Measurements from ENCODE around the gene MPST.

Gene MPST

DNA sequence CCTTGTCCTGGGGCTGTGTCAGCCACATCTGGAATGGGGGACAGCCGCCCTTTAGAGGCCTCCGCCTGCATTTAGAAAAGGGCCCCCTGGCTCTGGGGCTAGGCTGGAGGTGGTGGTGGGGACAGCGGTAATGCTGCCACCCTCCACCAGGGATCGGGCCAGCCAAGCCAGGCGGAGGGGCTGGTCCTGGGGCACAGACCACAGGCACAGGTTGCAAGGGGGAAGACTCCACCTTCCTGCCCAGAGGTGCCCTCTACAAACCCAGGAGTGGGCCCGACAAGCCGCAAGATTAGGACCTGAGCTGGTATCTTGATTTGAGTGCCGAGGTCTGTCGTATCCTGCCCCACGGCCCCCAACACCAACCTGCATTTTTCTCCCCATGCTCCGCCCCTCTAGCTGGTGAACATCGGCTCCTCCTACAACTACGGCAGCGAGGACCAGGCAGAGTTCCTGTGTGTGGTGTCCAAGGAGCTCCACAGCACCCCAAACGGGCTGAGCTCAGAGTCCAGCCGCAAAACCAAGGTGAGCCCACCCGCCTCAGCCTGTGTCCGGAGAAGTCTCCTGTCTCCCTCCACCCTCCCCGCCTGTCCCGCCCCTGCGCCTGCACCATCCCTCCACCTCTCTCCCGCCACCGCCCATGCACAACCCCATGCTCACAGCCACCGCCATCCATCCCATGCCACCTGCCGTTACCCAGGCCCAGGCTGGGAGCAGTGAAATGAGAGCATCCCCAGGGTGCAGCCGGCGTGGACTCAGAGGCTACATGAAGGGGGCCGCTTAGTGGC is 39.6 kb downstream of the MPST start:
- DNase-seq = no peak
- Mint-ChIP-seq H3K27ac (no peak overlapping the region), H3K27me3 (no peaks in the 10 kb centered on the region), H3K9me3 (no peaks in the 10 kb centered on the region), H3K4me1 (peaks cover 50% of the 10 kb centered on the region), H3K4me3 (no peak overlapping the region)
- no peak for ATAC-seq

DNA sequence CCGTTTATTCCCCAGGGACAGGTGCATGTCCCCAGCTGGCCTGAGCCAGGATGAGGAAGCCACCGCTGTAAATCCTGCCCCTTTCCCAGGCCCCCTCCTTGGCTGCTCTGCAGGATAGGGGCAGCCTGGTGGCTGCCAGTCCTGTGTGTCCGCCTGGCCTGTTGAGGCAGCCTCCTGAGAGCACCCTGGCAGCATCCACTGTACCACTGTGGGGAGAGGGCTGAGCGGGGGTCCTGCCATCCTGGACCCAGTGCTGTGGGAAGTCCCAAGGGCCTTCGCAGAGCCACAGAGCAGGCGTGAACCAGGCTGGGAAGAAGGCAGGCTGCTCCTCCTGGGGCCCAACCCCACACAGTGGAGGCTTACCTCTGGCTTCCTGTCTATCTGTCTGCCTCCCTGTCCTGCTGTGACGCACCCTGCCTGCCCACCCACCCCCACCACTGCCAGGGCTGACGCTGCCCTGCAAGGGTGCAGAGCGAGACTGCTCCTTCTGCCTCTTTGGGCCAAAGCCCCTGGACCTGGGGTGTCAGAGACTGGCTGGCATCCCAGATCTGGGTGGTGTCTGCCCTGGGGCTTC is 40.4 kb downstream of the MPST start:
- H3K27me3 Mint-ChIP-seq = no peaks in the 10 kb centered on the region
- peak; percentile 31 for ATAC-seq
- H3K4me1 Mint-ChIP-seq = peaks cover 56% of the 10 kb centered on the region
- H3K4me3 Mint-ChIP-seq = peak overlapping the region in 1 of 2 donors; percentile 86
- H3K27ac Mint-ChIP-seq = no peak overlapping the region
- H3K9me3 Mint-ChIP-seq = no peaks in the 10 kb centered on the region
- DNase-seq = no peak

DNA sequence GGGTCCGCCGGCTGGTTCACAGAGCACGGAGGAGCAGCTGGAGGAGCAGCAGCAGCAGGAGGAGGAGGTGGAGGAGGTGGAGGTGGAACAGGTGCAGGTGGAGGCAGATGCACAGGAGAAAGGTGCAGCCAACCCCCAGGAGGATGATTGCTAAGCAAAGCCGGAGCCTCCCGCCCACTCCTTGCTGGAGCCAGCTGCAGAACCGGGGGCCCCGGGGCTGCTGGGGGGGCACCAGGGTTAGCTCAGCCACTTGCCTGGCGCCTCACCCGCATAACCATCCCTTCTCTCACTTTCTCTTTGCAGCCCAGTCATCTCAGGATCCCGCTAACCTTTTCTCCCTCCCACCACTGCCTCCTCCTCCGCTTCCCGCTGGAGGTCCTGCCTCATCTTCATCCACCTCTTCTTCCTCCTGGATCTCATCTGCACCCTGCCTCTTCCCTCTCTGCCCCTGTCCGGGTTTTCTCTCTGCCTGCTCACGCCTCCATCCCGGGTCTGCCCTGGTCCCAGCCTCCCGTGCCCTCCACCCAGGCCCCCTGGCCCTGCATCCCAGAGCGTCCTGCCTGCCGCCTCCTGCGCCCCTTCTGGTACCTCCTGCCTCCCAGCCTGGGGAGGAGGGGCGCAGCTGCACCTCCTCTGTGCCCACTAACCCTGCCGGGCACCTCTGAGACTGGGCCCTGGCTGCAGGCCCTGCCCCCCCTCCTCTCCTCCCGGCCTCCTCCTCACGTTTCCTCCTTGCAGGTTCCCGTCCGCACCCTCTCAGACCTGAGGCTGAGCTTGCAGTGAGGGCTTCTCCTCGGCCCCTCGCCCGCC is 41.5 kb downstream of the MPST start:
- ATAC-seq (peak; percentile 79), DNase-seq (peak; percentile 60 to 63)
- Mint-ChIP-seq H3K27ac (peak overlapping the region; percentile 69 to 95), H3K9me3 (no peaks in the 10 kb centered on the region), H3K27me3 (no peaks in the 10 kb centered on the region), H3K4me1 (peaks cover 55% of the 10 kb centered on the region), H3K4me3 (peak overlapping the region; percentile 56 to 86)

DNA sequence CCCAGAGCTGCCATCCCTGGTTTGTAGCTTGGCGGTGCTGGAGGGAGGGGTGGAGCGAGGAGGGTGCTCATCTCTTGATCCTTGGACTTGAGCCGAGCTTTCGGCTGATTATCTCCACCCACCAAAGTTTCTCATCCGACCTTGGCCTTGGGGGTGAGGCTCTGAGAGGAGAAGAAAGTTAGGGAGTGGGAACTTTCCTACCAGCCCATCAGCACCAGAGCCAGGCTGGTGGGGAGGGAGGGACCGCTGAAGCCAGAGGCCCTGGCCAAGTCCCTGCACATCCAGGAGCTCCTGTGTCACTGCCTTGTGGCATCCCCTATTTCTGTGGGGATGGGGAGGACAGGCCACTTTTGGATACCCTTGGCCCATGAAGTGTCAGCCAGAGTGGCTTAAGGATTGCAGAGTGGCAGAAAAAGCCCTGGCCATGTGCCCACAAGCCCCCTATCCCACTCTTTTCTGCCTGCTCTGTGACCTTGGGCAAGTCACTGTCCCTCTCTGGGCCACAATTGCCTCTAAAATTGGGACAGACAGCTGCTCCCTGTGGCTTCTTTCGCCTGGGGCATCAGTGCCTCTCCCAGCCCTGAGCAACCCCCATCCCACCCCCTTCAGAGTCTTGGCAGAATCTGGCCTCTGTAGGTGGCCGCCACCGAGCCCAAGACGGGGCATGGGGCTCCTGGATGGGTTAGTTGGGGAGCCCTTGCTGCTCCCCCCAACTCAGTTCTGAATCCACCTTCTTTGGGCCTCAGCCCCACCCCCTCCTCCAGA is 42.3 kb downstream of the MPST start:
- ATAC-seq = no peak
- no peak for DNase-seq
- H3K4me1 Mint-ChIP-seq = peaks cover 57% of the 10 kb centered on the region
- H3K27ac Mint-ChIP-seq = peak overlapping the region; percentile 69 to 74
- no peaks in the 10 kb centered on the region for H3K9me3 Mint-ChIP-seq
- H3K4me3 Mint-ChIP-seq = peak overlapping the region in 1 of 2 donors; percentile 52
- no peaks in the 10 kb centered on the region for H3K27me3 Mint-ChIP-seq

DNA sequence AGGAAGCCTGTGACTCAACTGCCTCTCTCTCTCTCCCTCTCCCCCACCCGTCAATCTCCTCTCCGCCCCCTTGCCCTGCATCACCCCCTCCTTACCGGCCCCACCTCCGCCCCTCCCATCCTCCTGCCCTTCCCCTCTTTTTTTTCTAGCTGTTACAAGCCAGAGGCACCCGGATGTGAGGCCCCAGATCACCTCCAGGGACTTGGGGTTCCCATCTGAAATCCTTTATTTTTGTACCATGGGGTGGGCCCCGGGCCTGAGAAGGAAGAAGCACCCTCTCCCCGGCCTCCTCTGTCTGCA is 42.8 kb downstream of the MPST start:
- ATAC-seq (no peak), DNase-seq (no peak)
- peaks cover 57% of the 10 kb centered on the region for H3K4me1 Mint-ChIP-seq
- no peak overlapping the region for H3K27ac Mint-ChIP-seq
- peak overlapping the region in 1 of 2 donors; percentile 31 for H3K4me3 Mint-ChIP-seq
- no peaks in the 10 kb centered on the region for H3K27me3 Mint-ChIP-seq
- H3K9me3 Mint-ChIP-seq = no peaks in the 10 kb centered on the region

DNA sequence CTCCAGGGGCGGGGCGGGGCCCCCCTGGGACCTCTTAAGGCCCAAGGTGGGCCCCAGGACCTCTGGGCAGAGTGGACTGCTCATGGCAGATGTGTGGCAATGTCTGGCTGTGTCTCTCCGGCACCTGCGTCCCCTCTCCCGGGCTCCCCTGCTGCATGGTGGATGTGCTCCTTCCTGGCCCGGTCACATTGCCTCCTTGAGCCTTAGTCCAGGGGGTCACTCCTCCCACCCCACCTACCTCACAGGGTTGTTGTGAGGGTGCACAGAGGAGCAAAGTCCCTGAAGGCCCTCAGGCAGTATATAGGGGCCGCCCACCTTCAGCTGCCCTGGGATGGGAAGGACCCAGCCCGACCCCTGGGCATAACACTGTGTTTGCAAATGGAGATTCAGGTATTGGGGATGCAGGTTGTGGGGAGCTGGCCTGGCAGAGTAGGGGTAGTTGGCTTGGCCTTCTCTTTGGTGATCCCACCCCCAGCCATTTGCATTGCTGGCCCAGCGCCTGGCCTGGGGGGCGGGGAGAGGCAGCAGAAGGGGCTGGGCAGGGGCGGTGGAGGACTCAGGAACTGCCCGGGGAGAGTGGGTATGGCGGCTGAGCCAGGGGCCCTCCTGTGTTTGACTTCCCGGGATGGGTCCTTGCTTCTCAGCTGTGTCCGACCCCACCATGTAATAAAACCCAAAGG is 43.3 kb downstream of the MPST start:
- peaks cover 57% of the 10 kb centered on the region for H3K4me1 Mint-ChIP-seq
- ATAC-seq = no peak
- no peak for DNase-seq
- H3K27ac Mint-ChIP-seq = no peak overlapping the region
- no peaks in the 10 kb centered on the region for H3K27me3 Mint-ChIP-seq
- H3K4me3 Mint-ChIP-seq = no peak overlapping the region
- H3K9me3 Mint-ChIP-seq = no peaks in the 10 kb centered on the region

DNA sequence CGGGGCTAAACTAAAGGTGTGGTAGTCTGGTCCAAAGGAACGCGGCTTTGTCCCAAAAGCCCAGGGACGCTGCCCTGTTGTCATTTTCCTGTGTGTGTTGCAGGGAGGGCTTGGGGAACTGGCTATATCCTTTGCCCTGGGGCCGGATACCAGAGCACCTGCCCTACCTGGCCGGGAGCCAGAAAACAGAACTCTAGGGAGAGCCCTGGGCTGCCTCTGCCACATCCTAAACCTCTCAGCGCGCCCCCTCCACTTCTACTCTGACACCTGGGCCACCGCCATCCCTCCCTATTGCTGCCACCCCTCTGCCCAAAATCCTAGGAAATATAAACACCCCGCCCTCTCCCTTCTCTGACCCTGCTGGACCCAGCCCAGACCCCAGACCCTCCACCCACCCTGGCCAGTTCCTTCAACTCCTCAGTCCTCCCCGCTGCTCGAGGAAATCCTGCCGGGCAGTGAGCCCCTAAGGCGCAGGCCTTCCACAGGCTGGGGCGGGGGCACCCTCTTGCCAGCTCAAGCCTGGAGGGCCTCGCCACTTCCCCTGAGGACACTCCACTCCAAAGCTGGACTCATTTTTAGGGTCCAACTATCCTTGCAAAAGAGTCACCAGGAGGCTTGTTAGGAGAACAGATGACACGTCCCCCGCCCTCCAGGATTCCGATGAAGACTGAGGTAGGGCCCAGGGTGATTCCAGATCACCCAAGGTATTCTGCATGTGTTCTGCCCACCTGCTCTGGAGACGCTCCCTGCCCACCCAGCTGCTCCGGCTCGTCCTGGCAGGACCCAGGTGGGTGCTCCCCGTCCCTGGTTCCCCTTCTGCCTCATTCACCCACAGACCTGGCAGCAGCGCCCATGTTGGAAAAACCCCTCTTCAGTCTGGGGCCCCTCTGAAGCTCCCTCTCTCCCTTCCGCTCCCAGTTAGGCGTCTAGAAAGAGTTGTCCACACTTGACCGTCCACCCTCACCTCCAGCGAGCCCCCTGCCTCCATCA is 44.2 kb downstream of the MPST start:
- no peak overlapping the region for H3K4me3 Mint-ChIP-seq
- DNase-seq (no peak), ATAC-seq (no peak)
- no peaks in the 10 kb centered on the region for H3K27me3 Mint-ChIP-seq
- H3K27ac Mint-ChIP-seq = peak overlapping the region in 1 of 2 donors; percentile 91
- no peaks in the 10 kb centered on the region for H3K9me3 Mint-ChIP-seq
- peaks cover 57% of the 10 kb centered on the region for H3K4me1 Mint-ChIP-seq

DNA sequence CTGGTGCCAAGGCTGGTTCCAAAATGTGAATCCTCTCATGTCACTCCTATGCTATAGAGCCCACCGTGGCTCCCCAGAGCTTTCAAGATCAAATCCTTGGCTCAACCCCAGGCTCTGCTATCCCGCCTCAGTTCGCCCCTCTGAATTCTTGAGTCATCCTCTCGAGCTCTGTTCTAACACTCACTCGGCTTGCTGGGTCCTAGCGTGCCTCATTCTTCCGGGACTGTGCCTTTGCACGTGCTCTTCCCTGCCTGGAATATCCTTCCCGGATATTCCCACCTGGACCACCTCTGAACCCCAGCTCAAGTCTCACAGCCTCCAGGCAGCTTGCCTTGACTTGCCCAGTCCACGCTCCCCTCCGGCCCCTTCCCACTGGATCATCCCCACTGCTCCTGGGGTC is 45.0 kb downstream of the MPST start:
- H3K9me3 Mint-ChIP-seq = no peaks in the 10 kb centered on the region
- H3K4me1 Mint-ChIP-seq = peaks cover 57% of the 10 kb centered on the region
- no peak overlapping the region for H3K4me3 Mint-ChIP-seq
- DNase-seq (no peak), ATAC-seq (no peak)
- no peaks in the 10 kb centered on the region for H3K27me3 Mint-ChIP-seq
- H3K27ac Mint-ChIP-seq = peak overlapping the region in 1 of 2 donors; percentile 91

DNA sequence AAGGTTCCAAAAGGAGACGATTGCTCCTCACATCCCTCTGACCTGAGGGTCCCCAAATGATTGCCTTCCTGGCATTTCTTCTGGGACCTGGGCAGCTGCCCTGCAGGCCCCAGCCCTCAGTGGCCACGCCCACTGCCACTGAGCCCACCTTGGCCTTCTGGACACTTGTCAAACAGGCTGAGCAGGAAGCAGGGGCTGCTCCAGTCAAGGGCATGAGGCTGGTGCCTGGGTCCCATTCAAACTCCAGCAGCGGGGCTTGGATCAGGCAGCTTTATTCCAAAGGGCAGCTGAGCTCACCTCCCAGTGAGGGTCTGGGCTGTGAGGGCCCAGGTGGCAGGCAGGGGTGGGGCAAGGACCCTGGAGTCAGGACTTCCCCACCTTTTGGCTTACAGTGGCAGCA is 45.6 kb downstream of the MPST start:
- ATAC-seq = no peak
- Mint-ChIP-seq H3K27ac (no peak overlapping the region), H3K4me3 (no peak overlapping the region), H3K9me3 (no peaks in the 10 kb centered on the region), H3K27me3 (no peaks in the 10 kb centered on the region), H3K4me1 (peaks cover 51% of the 10 kb centered on the region)
- DNase-seq = no peak

DNA sequence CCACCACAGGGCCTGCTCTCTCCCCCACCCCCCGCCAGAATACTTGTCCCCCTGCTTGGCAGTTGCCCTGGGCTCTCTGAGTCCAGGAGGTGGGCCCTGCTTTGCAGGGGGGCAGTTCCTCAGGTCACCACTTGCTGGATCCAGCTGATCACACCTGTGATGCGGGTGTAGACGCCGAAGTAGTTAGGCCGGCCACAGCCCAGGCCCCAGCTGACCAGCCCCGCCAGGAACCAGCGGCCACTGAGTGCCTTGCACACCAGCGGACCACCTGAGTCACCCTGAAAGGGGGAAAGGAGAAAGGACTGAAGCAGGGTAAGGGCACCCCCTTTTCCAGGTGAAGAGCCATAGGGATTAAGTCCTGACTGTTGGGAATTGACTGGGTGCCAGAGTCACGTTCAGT is 46.4 kb downstream of the MPST start:
- Mint-ChIP-seq H3K27ac (no peak overlapping the region), H3K4me1 (peaks cover 43% of the 10 kb centered on the region), H3K9me3 (no peaks in the 10 kb centered on the region), H3K27me3 (no peaks in the 10 kb centered on the region), H3K4me3 (no peak overlapping the region)
- no peak for DNase-seq
- ATAC-seq = no peak

DNA sequence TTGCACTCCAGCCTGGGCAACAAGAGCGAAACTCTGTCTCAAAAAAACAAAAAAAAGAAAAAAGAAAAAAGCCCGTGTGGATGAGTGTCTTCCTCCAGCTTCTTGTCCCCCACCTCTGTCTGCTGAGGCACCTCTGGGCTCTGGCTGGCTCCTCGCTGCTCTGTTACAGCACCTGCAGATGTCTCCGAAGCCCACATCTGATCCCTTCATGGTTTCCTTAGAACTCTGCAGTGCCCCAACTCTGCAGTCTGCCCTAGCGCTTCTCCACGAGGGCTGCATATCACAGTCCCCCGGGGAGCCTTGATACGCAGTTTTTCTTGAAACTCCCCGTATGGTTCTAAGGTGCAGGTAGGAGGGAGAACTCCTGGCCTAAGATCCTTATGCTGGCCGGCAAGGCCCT is 47.9 kb downstream of the MPST start:
- Mint-ChIP-seq H3K9me3 (no peaks in the 10 kb centered on the region), H3K4me1 (peaks cover 28% of the 10 kb centered on the region), H3K27ac (no peak overlapping the region), H3K4me3 (no peak overlapping the region), H3K27me3 (no peaks in the 10 kb centered on the region)
- ATAC-seq (no peak), DNase-seq (no peak)

DNA sequence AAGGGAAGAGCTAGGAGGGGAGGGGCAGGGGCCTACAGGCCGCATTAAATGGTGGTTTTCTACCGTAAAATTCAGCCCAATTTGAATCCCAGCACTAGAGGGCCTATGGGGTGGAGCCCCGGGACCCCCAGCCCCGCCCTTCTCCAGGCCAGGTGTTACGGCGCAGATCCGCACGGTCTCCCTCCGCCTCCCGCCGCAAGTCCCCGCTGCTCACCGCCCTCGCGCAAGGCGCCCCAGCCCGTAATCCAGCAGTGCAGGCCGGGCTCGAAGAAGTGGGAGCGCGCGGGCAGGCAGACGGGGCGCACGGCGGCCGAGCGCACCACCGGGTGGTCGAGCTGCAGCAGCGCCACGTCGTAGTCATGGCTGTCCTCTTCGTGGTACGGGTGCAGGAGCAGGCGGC is 49.3 kb downstream of the MPST start:
- Mint-ChIP-seq H3K4me3 (no peak overlapping the region), H3K27me3 (no peaks in the 10 kb centered on the region), H3K27ac (no peak overlapping the region), H3K4me1 (peaks cover 14% of the 10 kb centered on the region), H3K9me3 (no peaks in the 10 kb centered on the region)
- peak; percentile 29 for ATAC-seq
- DNase-seq = no peak

DNA sequence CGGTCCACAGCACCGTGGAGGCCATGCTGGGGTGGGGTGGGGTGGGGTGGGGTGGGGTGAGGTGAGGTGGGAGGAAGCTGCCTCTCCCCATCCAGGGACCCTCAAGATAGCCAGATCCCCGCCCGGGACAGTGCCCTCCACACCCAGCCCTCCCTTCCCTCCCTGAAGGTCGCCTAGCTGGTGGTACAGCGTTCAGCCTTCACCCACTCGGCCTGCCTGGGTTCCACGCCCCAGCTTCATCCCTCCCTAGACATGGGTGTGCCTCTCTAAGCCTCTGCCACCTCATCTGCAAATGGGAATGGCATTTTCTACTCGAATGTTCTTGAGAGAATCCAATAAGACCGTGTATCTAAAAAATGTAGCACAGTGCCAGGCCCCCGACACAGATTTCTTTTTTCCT is 49.8 kb downstream of the MPST start:
- ATAC-seq (peak; percentile 19), DNase-seq (no peak)
- Mint-ChIP-seq H3K4me1 (peaks cover 9% of the 10 kb centered on the region), H3K9me3 (no peaks in the 10 kb centered on the region), H3K4me3 (no peak overlapping the region), H3K27me3 (no peaks in the 10 kb centered on the region), H3K27ac (no peak overlapping the region)

DNA sequence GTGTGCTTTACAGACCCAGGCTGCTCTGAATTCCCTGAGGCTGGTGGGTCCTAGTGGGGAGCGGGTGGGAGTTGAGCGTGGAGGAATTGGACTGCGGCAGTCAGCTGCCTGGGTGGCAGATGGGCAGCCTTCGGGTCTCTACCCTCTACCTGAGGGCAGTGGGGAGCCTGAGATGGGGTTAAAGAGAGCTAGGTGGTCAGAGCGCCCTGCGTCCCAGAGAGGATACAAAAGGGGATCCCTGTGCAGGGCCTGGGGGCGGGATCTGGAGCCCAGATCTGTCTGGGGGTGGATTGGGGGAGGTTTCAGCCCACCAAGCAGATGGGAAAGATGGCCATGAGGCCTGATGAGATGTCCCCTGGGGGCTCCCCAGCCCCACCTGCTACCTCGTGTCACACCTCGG is 50.2 kb downstream of the MPST start:
- no peak for ATAC-seq
- Mint-ChIP-seq H3K4me1 (peaks cover 5% of the 10 kb centered on the region), H3K27me3 (no peaks in the 10 kb centered on the region), H3K9me3 (no peaks in the 10 kb centered on the region), H3K4me3 (no peak overlapping the region), H3K27ac (no peak overlapping the region)
- no peak for DNase-seq

Measured in stimulated activated naive CD8-positive, alpha-beta T cell treated with anti-CD3 and anti-CD28 coated beads, Interleukin-15, amount 100 ng/mL, for 72 hours (primary cell).